Measurements from ENCODE around the gene RAD50.

GRCh38 chr5:132641241-132641723, 84.5 kb downstream of the RAD50 start:
- no peak for TF ChIP-seq EZH2 (IDR thresholded peaks at IDR 0.05; ENCODE audit: borderline replicate concordance, low read length)
- no peak for TF ChIP-seq CTCF (conservative IDR thresholded peaks at IDR 0.05 in 1 of 2, IDR thresholded peaks at IDR 0.05 in 1 of 2; ENCODE audit: extremely low read depth in 1 of 2, insufficient read depth in 1 of 2, low read depth in 1 of 2, low read length in 2 of 2)

Data from mammary epithelial cell (primary cell).